ENCODE measurements around the gene CD82.

GRCh38 chr11:44580701-44581100, 15.2 kb downstream of the CD82 start:
- TF ChIP-seq CTCF (IDR thresholded peaks at IDR 0.05) (no peak), POLR2A (IDR thresholded peaks at IDR 0.05) (no peak)
